Measurements from ENCODE around the gene LUC7L2. TPM values are rescaled to one million over a fixed set of nuclear protein-coding genes. Genes with fewer than 3 reads are reported as not detected.
"Not testable (repeated sequence)": the region's sequence is repeated elsewhere in the genome, so short reads cannot be mapped to it uniquely, and the experiment has no call there.

The LUC7L2 gene
- total RNA-seq, 6 experiments from 2014 or later = 55.1 to 74.4 (median 66.1) TPM

DNA sequence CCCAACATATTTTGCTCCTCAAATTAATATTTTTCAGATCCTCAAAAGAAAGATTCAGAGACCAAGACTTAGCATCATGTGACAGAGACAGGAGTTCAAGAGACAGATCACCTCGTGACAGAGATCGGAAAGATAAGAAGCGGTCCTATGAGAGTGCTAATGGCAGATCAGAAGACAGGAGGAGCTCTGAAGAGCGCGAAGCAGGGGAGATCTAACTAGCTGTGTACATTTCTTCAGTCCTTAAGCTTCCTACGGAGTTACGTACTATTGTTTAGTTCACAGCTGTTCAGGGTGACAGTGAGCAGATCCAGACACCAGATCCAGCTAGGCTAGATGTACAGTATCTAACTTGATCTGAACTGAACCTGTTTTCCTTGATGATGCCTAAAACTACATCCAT, 62.4 kb downstream of the LUC7L2 start:
- TF ChIP-seq CTCF (IDR thresholded peaks at IDR 0.05) = no peak
- H3K27ac Mint-ChIP-seq = no peak overlapping the region
- H3K4me3 Mint-ChIP-seq = no peak overlapping the region
- no peaks in the 10 kb centered on the region for H3K9me3 Mint-ChIP-seq
- H3K36me3 Mint-ChIP-seq (ENCODE audit: low read depth) = peaks cover 32% of the 10 kb centered on the region
- H3K4me1 Mint-ChIP-seq (ENCODE audit: low read depth) = no peaks in the 10 kb centered on the region
- peaks cover 2% of the 10 kb centered on the region for H3K27me3 Mint-ChIP-seq (ENCODE audit: insufficient read depth)
- no peak for DNase-seq

- H3K9me3 Mint-ChIP-seq = no peaks in the 10 kb centered on the region
- H3K27me3 Mint-ChIP-seq (ENCODE audit: insufficient read depth) = peaks cover 2% of the 10 kb centered on the region
- no peak for DNase-seq
- no peak for TF ChIP-seq CTCF (IDR thresholded peaks at IDR 0.05)
- H3K4me3 Mint-ChIP-seq = no peak overlapping the region
- no peak overlapping the region for H3K27ac Mint-ChIP-seq
- H3K4me1 Mint-ChIP-seq (ENCODE audit: low read depth) = no peaks in the 10 kb centered on the region
- peaks cover 32% of the 10 kb centered on the region for H3K36me3 Mint-ChIP-seq (ENCODE audit: low read depth)
These were observed 63.4 kb downstream of the LUC7L2 start for GRCh38 chr7:139423091-139423490.

DNA sequence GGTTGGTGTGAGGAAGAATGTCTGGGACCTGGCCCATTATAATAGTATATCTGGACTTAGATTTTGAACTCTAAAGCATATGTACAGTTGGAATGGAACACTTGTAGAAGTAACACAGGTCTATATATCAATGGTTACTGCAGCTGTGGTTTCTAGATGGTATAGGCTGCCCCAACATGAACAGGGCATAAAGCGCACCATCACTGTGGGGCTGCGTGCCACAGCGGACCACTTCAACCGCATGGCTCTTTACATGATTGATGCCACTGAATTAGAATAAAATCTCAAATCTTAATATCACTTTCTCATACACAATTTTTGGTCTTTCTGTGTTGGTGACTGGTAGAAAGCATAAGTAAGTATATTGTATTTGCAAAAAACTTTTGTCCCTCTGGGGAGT, 64.3 kb downstream of the LUC7L2 start:
- Mint-ChIP-seq H3K4me3 (no peak overlapping the region), H3K27ac (no peak overlapping the region), H3K36me3 (ENCODE audit: low read depth) (peaks cover 31% of the 10 kb centered on the region), H3K4me1 (ENCODE audit: low read depth) (no peaks in the 10 kb centered on the region), H3K27me3 (ENCODE audit: insufficient read depth) (peaks cover 2% of the 10 kb centered on the region), H3K9me3 (no peaks in the 10 kb centered on the region)
- no peak for TF ChIP-seq CTCF (IDR thresholded peaks at IDR 0.05)
- DNase-seq = no peak

DNA sequence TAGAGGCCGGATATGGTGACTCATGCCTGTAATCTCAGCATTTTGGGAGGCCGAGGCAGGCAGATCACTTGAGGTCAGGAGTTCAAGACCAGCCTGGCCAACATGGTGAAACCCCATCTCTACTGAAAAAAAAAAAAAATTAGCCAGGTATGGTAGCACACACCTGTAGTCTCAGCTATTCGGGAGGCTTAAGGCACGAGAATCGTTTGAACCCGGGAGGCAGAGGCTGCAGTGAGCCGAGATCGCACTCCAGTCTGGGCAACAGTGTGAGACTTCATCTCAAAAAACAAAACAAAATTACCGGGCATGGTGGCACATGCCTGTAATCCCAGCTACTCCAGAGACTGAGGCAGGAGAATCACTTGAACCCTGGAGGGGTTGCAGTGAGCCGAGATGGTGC, 66.0 kb downstream of the LUC7L2 start:
- not testable (repeated sequence) for H3K4me1 Mint-ChIP-seq (ENCODE audit: low read depth); H3K27ac Mint-ChIP-seq; H3K9me3 Mint-ChIP-seq; H3K4me3 Mint-ChIP-seq; DNase-seq; H3K27me3 Mint-ChIP-seq (ENCODE audit: insufficient read depth)
- H3K36me3 Mint-ChIP-seq (ENCODE audit: low read depth) = peaks cover 19% of the 10 kb centered on the region; the same call in 1 of the 2 replicates

GRCh38 chr7:139426258-139427028, 66.7 kb downstream of the LUC7L2 start:
- no peaks in the 10 kb centered on the region for H3K4me1 Mint-ChIP-seq (ENCODE audit: low read depth)
- H3K27ac Mint-ChIP-seq = no peak overlapping the region
- peaks cover 2% of the 10 kb centered on the region; the same call in 1 of the 2 replicates for H3K27me3 Mint-ChIP-seq (ENCODE audit: insufficient read depth)
- H3K9me3 Mint-ChIP-seq = no peaks in the 10 kb centered on the region
- H3K36me3 Mint-ChIP-seq (ENCODE audit: low read depth) = peaks cover 19% of the 10 kb centered on the region; the same call in 1 of the 2 replicates
- DNase-seq = no peak
- TF ChIP-seq CTCF (IDR thresholded peaks at IDR 0.05) = no peak
- H3K4me3 Mint-ChIP-seq = no peak overlapping the region

GRCh38 chr7:139427029-139427420, 67.3 kb downstream of the LUC7L2 start:
- DNase-seq = no peak
- H3K27me3 Mint-ChIP-seq (ENCODE audit: insufficient read depth) = peaks cover 2% of the 10 kb centered on the region; the same call in 1 of the 2 replicates
- H3K4me1 Mint-ChIP-seq (ENCODE audit: low read depth) = no peaks in the 10 kb centered on the region
- H3K9me3 Mint-ChIP-seq = no peaks in the 10 kb centered on the region
- H3K36me3 Mint-ChIP-seq (ENCODE audit: low read depth) = peaks cover 16% of the 10 kb centered on the region; the same call in 1 of the 2 replicates
- no peak overlapping the region for H3K27ac Mint-ChIP-seq
- H3K4me3 Mint-ChIP-seq = no peak overlapping the region
- TF ChIP-seq CTCF (IDR thresholded peaks at IDR 0.05) = no peak
